HCT116 (cell line): ENCODE measurements around the gene ARFIP2. TPM values are rescaled to one million over a fixed set of nuclear protein-coding genes. Genes with fewer than 3 reads are reported as not detected.

ENCODE experiments used
- ATAC-seq: fragments of 200-7000 bp; cut with Tn5 transposase; 2 replicates; pipeline ENCODE4 v1.9.1; 2020; ENCODE audit warnings: mild to moderate bottlenecking, moderate library complexity
- BruUV-seq: library from RNA; stranded (reverse); fragments of 400-500 nt; replicated peaks from 2 replicates; lab custom pipeline; 2021; lab: Mats Ljungman, UMichigan
- CTCF ChIA-PET: fragments of 300-600 bp; sonication (Branson Sonifier 250); formaldehyde crosslinking; loops from one replicate; lab custom pipeline; 2021; ENCODE audit warnings: antibody characterized with exemption; lab: Charles Lee
- POLR2A ChIA-PET: fragments of 300-600, 350-600 bp; sonication (Branson Sonifier 250); formaldehyde crosslinking; loops from one replicate; lab custom pipeline; 2021; ENCODE audit warnings: antibody characterized with exemption; lab: Charles Lee
- RAD21 ChIA-PET, 2 experiments: fragments of 300-600 bp; sonication (Branson Sonifier 250); formaldehyde crosslinking; loops; one replicate each; lab custom pipeline; 2023; ENCODE audit warnings: low total read pairs in 2 of 2; ENCODE audit not compliant: uncharacterized antibody in 2 of 2, unreplicated experiment in 2 of 2, low non-redundant PET in 1 of 2; lab: Charles Lee
- DNase-seq: peaks from one replicate; pipeline ENCODE4 v3.0.0-alpha.2; 2010; ENCODE audit warnings: low read depth, low spot score
- H2AFZ ChIP-seq: fragments of 200-600 bp; shearing (Covaris generic), sonication (generic); 2 replicates; pipeline ENCODE4 v1.6.1; 2017; ENCODE audit warnings: low read depth, mixed run types, mixed read lengths, antibody characterized with exemption, low read length; ENCODE audit not compliant: poor library complexity, severe bottlenecking
- H3K27ac ChIP-seq: 2 replicates; pipeline ENCODE4 v1.5.1; 2012; ENCODE audit warnings: low read depth, low read length
- H3K27me3 ChIP-seq: fragments of 200-600 bp; sonication (generic); 2 replicates; pipeline ENCODE4 v1.6.1; 2016; ENCODE audit warnings: mixed run types, low read length, mixed read lengths; ENCODE audit not compliant: insufficient read depth
- H3K36me3 ChIP-seq, 2 experiments: fragments of 200-500 bp in 1 of 2; fragments of 200-600 bp in 1 of 2; sonication (Bioruptor generic) in 1 of 2; sonication (generic) in 1 of 2; 2 replicates each; pipeline versions ENCODE4 v1.5.1 to v1.6.1; 2014 to 2016; ENCODE audit warnings: low read length in 2 of 2, inconsistent platforms in 1 of 2, mixed read lengths in 1 of 2, mixed run types in 1 of 2; ENCODE audit not compliant: insufficient read depth in 2 of 2, control insufficient read depth in 1 of 2
- H3K4me1 ChIP-seq, 2 experiments: fragments of 200-600 bp in 1 of 2; sonication (generic) in 1 of 2; 2 replicates each; pipeline versions ENCODE4 v1.5.1 to v1.6.1; 2012 to 2017; ENCODE audit warnings: low read length in 2 of 2, inconsistent platforms in 1 of 2, mild to moderate bottlenecking in 1 of 2, mixed read lengths in 1 of 2, mixed run types in 1 of 2, moderate library complexity in 1 of 2; ENCODE audit not compliant: insufficient read depth in 2 of 2, control insufficient read depth in 1 of 2
- H3K4me2 ChIP-seq: fragments of 200-600 bp; sonication (generic); 2 replicates; pipeline ENCODE4 v1.6.1; 2017; ENCODE audit warnings: mixed run types, low read length, mixed read lengths
- H3K4me3 ChIP-seq, 2 experiments: fragments of 200-600 bp in 1 of 2; sonication (generic) in 1 of 2; replicated peaks in 1 of 2; 2 replicates each; pipeline ENCODE4 v1.5.1; 2011 to 2016; ENCODE audit warnings: low read length in 2 of 2, control low read depth in 1 of 2, low read depth in 1 of 2, mild to moderate bottlenecking in 1 of 2, mixed read lengths in 1 of 2, mixed run types in 1 of 2
- H3K79me2 ChIP-seq: fragments of 200-600 bp; sonication (generic); 2 replicates; pipeline ENCODE4 v1.6.1; 2017; ENCODE audit warnings: mild to moderate bottlenecking, mixed run types, low read length, moderate library complexity, mixed read lengths; ENCODE audit not compliant: insufficient read depth
- H3K9ac ChIP-seq: fragments of 200-600 bp; sonication (generic); 2 replicates; pipeline ENCODE4 v1.6.1; 2016; ENCODE audit warnings: low read length, mixed read lengths
- H3K9me2 ChIP-seq: fragments of 200-600 bp; sonication (generic), shearing (Covaris generic); 2 replicates; pipeline ENCODE4 v1.6.1; 2017; ENCODE audit warnings: mixed run types, mild to moderate bottlenecking, moderate library complexity; ENCODE audit not compliant: insufficient read depth
- H3K9me3 ChIP-seq, 2 experiments: fragments of 200-500 bp in 1 of 2; fragments of 200-600 bp in 1 of 2; sonication (Bioruptor generic) in 1 of 2; sonication (generic) in 1 of 2; 2 replicates each; pipeline ENCODE4 v1.6.1; 2014 to 2017; ENCODE audit warnings: low read length in 2 of 2, mixed read lengths in 2 of 2, inconsistent platforms in 1 of 2, low read depth in 1 of 2, mild to moderate bottlenecking in 1 of 2, mixed run types in 1 of 2, moderate library complexity in 1 of 2; ENCODE audit not compliant: control insufficient read depth in 1 of 2, insufficient read depth in 1 of 2
- H4K20me1 ChIP-seq: fragments of 200-600 bp; sonication (generic), shearing (Covaris generic); 2 replicates; pipeline ENCODE4 v1.6.1; 2017; ENCODE audit warnings: mixed run types, mild to moderate bottlenecking, moderate library complexity; ENCODE audit not compliant: insufficient read depth
- CEBPB ChIP-seq: IDR thresholded peaks from 2 replicates; pipeline ENCODE4 v1.6.1; 2012; ENCODE audit warnings: low read depth
- EGR1 ChIP-seq: IDR thresholded peaks from 2 replicates; pipeline ENCODE4 v1.6.1; 2012; ENCODE audit warnings: low read depth
- EZH2 ChIP-seq: fragments of 200-600 bp; sonication (generic); IDR thresholded peaks from 2 replicates; pipeline ENCODE4 v1.6.1; 2017; ENCODE audit warnings: antibody characterized with exemption, mixed run types
- EZH2phosphoT487 ChIP-seq: fragments of 200-600 bp; IDR thresholded peaks from 2 replicates; pipeline ENCODE4 v1.6.1; 2018; ENCODE audit warnings: antibody characterized with exemption, borderline replicate concordance
- JUND ChIP-seq: IDR thresholded peaks from 2 replicates; pipeline ENCODE4 v1.6.1; 2012
- MAX ChIP-seq: IDR thresholded peaks from 2 replicates; pipeline ENCODE4 v1.6.1; 2012
- POLR2A ChIP-seq: IDR thresholded peaks from 2 replicates; pipeline ENCODE4 v1.7.0; 2011; ENCODE audit warnings: borderline replicate concordance; ENCODE audit not compliant: insufficient read depth, insufficient read length; ENCODE audit errors: extremely low read depth
- SIN3A ChIP-seq: IDR thresholded peaks from 2 replicates; pipeline ENCODE4 v1.6.1; 2012; ENCODE audit warnings: low read depth
- SP1 ChIP-seq: IDR thresholded peaks from 2 replicates; pipeline ENCODE4 v1.6.1; 2012; ENCODE audit warnings: low read depth
- TCF7L2 ChIP-seq: IDR thresholded peaks from 2 replicates; pipeline ENCODE4 v1.7.0; 2011; ENCODE audit warnings: borderline replicate concordance, inconsistent platforms; ENCODE audit not compliant: insufficient read depth, insufficient read length; ENCODE audit errors: extremely low read depth
- YY1 ChIP-seq: IDR thresholded peaks from 2 replicates; pipeline ENCODE4 v1.6.1; 2011; ENCODE audit warnings: low read length, low read depth, moderate library complexity, mild to moderate bottlenecking; ENCODE audit not compliant: insufficient replicate concordance; ENCODE audit errors: extremely low read depth
- ZFX ChIP-seq: fragments of 450-650 bp; IDR thresholded peaks from 2 replicates; pipeline ENCODE4 v1.6.1; 2017
- ZNF274 ChIP-seq: fragments of 200-500 bp; sonication (Bioruptor generic); IDR thresholded peaks from 2 replicates; pipeline ENCODE4 v1.6.1; 2014; ENCODE audit warnings: mild to moderate bottlenecking, low read depth, low read length, inconsistent platforms
- intact Hi-C: fragments of 100-400 bp; cut with micrococcal nuclease; formaldehyde crosslinking; loops from 2 replicates; pipeline ENCODE4 v1.10.0; 2022
- total RNA-seq: library from RNA; stranded (reverse); gene quantifications from one replicate; pipeline ENCODE4 v1.2.1, GENCODE V29; 2021; ENCODE audit not compliant: unreplicated experiment
- TF ChIP-seq, protein P1 (sequence below): IDR thresholded peaks from 2 replicates; pipeline ENCODE4 v1.6.1; 2011; ENCODE audit warnings: mild to moderate bottlenecking, low read length, moderate library complexity; ENCODE audit not compliant: insufficient replicate concordance; ENCODE audit errors: extremely low read depth
- TF ChIP-seq, protein P2 (sequence below), 3 experiments: fragments of 200-600 bp in 1 of 3; sonication (generic) in 1 of 3; IDR thresholded peaks in 2 of 3; conservative IDR thresholded peaks in 1 of 3; 2 replicates each; pipeline ENCODE4 v1.5.1; 2012 to 2017; ENCODE audit warnings: low read depth in 2 of 3, low read length in 2 of 3, antibody characterized with exemption in 1 of 3, borderline replicate concordance in 1 of 3, control low read depth in 1 of 3, mild to moderate bottlenecking in 1 of 3, mixed read lengths in 1 of 3, mixed run types in 1 of 3, moderate library complexity in 1 of 3; ENCODE audit not compliant: insufficient read depth in 1 of 3
- TF ChIP-seq, protein P3 (sequence below): IDR thresholded peaks from 2 replicates; pipeline ENCODE4 v1.6.1; 2012; ENCODE audit warnings: low read depth
- TF ChIP-seq, protein P4 (sequence below): IDR thresholded peaks from 2 replicates; pipeline ENCODE4 v1.6.1; 2012

The ARFIP2 gene
- total RNA-seq, 1 experiment from 2014 or later, result 77.9 TPM

GRCh38 chr11:6438979-6439571 lies 42.1 kb downstream of the ARFIP2 start (continued):
- TF ChIP-seq ZNF274, result no peak
- TF ChIP-seq EGR1, result no peak

DNA sequence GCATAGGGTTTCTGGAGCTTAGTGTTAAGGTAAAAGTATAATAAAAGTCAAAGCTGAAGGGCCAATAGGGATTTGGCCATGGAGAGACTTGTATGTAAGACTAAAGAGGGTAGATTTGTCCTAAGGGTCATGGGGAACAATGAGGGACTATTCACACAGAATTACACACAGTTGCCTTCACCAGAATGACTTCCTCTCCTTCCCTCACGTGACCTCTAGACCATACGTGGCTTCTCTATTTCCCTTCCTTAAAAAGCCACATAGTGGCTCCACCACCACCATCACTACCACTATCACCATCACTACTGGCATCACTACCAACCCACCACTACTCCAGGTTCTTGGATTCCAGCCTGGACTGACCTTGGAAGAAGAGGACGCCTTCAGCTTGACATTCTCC lies 43.1 kb downstream of the ARFIP2 start:
- no TSS peak for BruUV-seq
- Histone ChIP-seq H3K9me3 (no peaks in the 10 kb centered on the region), H4K20me1 (no peaks in the 10 kb centered on the region), H3K27me3 (no peaks in the 10 kb centered on the region), H2AFZ (no peak overlapping the region), H3K4me1 (peaks cover 0 to under 1% of the 10 kb centered on the region in 2 experiments; a peak in 1 of 4 replicates), H3K4me2 (no peak overlapping the region), H3K9ac (no peak overlapping the region), H3K9me2 (no peaks in the 10 kb centered on the region), H3K79me2 (no peaks in the 10 kb centered on the region), H3K36me3 (no peaks in the 10 kb centered on the region), H3K27ac (no peak overlapping the region), H3K4me3 (no peak overlapping the region)
- RAD21 ChIA-PET, result interaction anchor here (0.6 to 1.7 kb wide), 2 partner anchors 59 to 230 kb away, joined by 3 to 7 read pairs; no protein-coding TSS in a partner anchor
- intact Hi-C loops, result no loop called here
- no peak for DNase-seq
- POLR2A ChIA-PET, result no interaction called here
- no peak for ATAC-seq
- CTCF ChIA-PET, result interaction anchor here (0.7 to 2.4 kb wide), 9 partner anchors 14 to 319 kb away, joined by 3 to 26 read pairs (median 3); partner anchors contain the start of genes APBB1 and TIMM10B
- TF ChIP-seq EZH2phosphoT487 (no peak), TCF7L2 (no peak), EZH2 (no peak), JUND (no peak), CEBPB (no peak), SP1 (no peak), MAX (no peak), SIN3A (no peak), ZNF274 (no peak), EGR1 (no peak), POLR2A (no peak), YY1 (no peak), ZFX (no peak)
- TF ChIP-seq, protein P1, sequence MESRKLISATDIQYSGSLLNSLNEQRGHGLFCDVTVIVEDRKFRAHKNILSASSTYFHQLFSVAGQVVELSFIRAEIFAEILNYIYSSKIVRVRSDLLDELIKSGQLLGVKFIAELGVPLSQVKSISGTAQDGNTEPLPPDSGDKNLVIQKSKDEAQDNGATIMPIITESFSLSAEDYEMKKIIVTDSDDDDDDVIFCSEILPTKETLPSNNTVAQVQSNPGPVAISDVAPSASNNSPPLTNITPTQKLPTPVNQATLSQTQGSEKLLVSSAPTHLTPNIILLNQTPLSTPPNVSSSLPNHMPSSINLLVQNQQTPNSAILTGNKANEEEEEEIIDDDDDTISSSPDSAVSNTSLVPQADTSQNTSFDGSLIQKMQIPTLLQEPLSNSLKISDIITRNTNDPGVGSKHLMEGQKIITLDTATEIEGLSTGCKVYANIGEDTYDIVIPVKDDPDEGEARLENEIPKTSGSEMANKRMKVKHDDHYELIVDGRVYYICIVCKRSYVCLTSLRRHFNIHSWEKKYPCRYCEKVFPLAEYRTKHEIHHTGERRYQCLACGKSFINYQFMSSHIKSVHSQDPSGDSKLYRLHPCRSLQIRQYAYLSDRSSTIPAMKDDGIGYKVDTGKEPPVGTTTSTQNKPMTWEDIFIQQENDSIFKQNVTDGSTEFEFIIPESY, result no peak
- TF ChIP-seq, protein P2, sequence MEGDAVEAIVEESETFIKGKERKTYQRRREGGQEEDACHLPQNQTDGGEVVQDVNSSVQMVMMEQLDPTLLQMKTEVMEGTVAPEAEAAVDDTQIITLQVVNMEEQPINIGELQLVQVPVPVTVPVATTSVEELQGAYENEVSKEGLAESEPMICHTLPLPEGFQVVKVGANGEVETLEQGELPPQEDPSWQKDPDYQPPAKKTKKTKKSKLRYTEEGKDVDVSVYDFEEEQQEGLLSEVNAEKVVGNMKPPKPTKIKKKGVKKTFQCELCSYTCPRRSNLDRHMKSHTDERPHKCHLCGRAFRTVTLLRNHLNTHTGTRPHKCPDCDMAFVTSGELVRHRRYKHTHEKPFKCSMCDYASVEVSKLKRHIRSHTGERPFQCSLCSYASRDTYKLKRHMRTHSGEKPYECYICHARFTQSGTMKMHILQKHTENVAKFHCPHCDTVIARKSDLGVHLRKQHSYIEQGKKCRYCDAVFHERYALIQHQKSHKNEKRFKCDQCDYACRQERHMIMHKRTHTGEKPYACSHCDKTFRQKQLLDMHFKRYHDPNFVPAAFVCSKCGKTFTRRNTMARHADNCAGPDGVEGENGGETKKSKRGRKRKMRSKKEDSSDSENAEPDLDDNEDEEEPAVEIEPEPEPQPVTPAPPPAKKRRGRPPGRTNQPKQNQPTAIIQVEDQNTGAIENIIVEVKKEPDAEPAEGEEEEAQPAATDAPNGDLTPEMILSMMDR (IDR thresholded peaks at IDR 0.05 in 2 of 3, conservative IDR thresholded peaks at IDR 0.05 in 1 of 3; ENCODE audit: borderline replicate concordance in 1 of 3, insufficient read depth in 1 of 3, low read depth in 2 of 3, low read length in 2 of 3), result no peak
- TF ChIP-seq, protein P3, sequence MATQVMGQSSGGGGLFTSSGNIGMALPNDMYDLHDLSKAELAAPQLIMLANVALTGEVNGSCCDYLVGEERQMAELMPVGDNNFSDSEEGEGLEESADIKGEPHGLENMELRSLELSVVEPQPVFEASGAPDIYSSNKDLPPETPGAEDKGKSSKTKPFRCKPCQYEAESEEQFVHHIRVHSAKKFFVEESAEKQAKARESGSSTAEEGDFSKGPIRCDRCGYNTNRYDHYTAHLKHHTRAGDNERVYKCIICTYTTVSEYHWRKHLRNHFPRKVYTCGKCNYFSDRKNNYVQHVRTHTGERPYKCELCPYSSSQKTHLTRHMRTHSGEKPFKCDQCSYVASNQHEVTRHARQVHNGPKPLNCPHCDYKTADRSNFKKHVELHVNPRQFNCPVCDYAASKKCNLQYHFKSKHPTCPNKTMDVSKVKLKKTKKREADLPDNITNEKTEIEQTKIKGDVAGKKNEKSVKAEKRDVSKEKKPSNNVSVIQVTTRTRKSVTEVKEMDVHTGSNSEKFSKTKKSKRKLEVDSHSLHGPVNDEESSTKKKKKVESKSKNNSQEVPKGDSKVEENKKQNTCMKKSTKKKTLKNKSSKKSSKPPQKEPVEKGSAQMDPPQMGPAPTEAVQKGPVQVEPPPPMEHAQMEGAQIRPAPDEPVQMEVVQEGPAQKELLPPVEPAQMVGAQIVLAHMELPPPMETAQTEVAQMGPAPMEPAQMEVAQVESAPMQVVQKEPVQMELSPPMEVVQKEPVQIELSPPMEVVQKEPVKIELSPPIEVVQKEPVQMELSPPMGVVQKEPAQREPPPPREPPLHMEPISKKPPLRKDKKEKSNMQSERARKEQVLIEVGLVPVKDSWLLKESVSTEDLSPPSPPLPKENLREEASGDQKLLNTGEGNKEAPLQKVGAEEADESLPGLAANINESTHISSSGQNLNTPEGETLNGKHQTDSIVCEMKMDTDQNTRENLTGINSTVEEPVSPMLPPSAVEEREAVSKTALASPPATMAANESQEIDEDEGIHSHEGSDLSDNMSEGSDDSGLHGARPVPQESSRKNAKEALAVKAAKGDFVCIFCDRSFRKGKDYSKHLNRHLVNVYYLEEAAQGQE, result no peak
- TF ChIP-seq, protein P4, sequence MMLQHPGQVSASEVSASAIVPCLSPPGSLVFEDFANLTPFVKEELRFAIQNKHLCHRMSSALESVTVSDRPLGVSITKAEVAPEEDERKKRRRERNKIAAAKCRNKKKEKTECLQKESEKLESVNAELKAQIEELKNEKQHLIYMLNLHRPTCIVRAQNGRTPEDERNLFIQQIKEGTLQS, result no peak
